IMR-90 (cell line): ENCODE measurements around the gene DUS4L. TPM values are rescaled to one million over a fixed set of nuclear protein-coding genes. Genes with fewer than 3 reads are reported as not detected.

Experiments used
- ATAC-seq: fragments of 200-7000 bp; cut with Tn5 transposase; 2 replicates; pipeline ENCODE4 v1.9.1; 2020; ENCODE audit warnings: low read depth, mild to moderate bottlenecking, moderate library complexity
- BruUV-seq: library from RNA; stranded (reverse); fragments of 400-500 nt; replicated peaks from 2 replicates; lab custom pipeline; 2021; lab: Mats Ljungman, UMichigan
- CTCF ChIA-PET: fragments of 300-600 bp; formaldehyde crosslinking; extraction: SDS; loops from one replicate; lab custom pipeline; 2021; ENCODE audit warnings: antibody characterized with exemption; lab: Yijun Ruan, JAX
- POLR2A ChIA-PET: fragments of 300-600 bp; sonication (Branson Sonifier 250); formaldehyde crosslinking; loops from one replicate; lab custom pipeline; 2022; ENCODE audit warnings: antibody characterized with exemption; ENCODE audit not compliant: unreplicated experiment; lab: Charles Lee
- DNase-seq: peaks from one replicate; pipeline ENCODE4 v3.0.0; 2013
- H2AFZ ChIP-seq: replicated peaks from 2 replicates; pipeline ENCODE3; 2013; ENCODE audit warnings: low read length, mild to moderate bottlenecking; ENCODE audit not compliant: poor library complexity
- H2AK5ac ChIP-seq: 2 replicates; pipeline ENCODE4 v1.6.1; 2013; ENCODE audit warnings: low read depth, low read length, inconsistent platforms
- H2AK9ac ChIP-seq: replicated peaks from 2 replicates; pipeline ENCODE3; 2013; ENCODE audit warnings: mild to moderate bottlenecking, low read depth, low read length, moderate library complexity; ENCODE audit not compliant: poor library complexity
- H2BK120ac ChIP-seq: 2 replicates; pipeline ENCODE4 v1.6.1; 2013; ENCODE audit warnings: low read depth, low read length, inconsistent platforms
- H2BK15ac ChIP-seq: 3 replicates; pipeline ENCODE4 v1.6.1; 2013; ENCODE audit warnings: low read depth, low read length, inconsistent platforms
- H2BK20ac ChIP-seq: 2 replicates; pipeline ENCODE4 v1.6.1; 2013; ENCODE audit warnings: low read depth, mild to moderate bottlenecking, inconsistent platforms, low read length, moderate library complexity
- H2BK5ac ChIP-seq: 2 replicates; pipeline ENCODE4 v1.6.1; 2013; ENCODE audit warnings: mild to moderate bottlenecking, low read depth, low read length, inconsistent platforms; ENCODE audit not compliant: poor library complexity, severe bottlenecking
- H3K14ac ChIP-seq: replicated peaks from 2 replicates; pipeline ENCODE4 v1.6.1; 2013; ENCODE audit warnings: low read depth, low read length, inconsistent platforms
- H3K18ac ChIP-seq: 2 replicates; pipeline ENCODE4 v1.6.1; 2013; ENCODE audit warnings: low read depth, low read length, control low read depth
- H3K23ac ChIP-seq: 2 replicates; pipeline ENCODE4 v1.6.1; 2013; ENCODE audit warnings: low read depth, low read length, inconsistent platforms
- H3K27ac ChIP-seq: 2 replicates; pipeline ENCODE4 v1.5.1; 2013; ENCODE audit warnings: mild to moderate bottlenecking, control low read depth, low read length; ENCODE audit not compliant: insufficient read depth
- H3K27me3 ChIP-seq: 2 replicates; pipeline ENCODE4 v1.6.1; 2013; ENCODE audit warnings: low read length; ENCODE audit not compliant: control insufficient read depth, insufficient read depth
- H3K36me3 ChIP-seq: 2 replicates; pipeline ENCODE4 v1.6.1; 2013; ENCODE audit warnings: low read length, mixed read lengths; ENCODE audit not compliant: control insufficient read depth, insufficient read depth
- H3K4ac ChIP-seq: 2 replicates; pipeline ENCODE4 v1.6.1; 2013; ENCODE audit warnings: low read depth, low read length, inconsistent platforms
- H3K4me1 ChIP-seq: 2 replicates; pipeline ENCODE4 v1.6.1; 2013; ENCODE audit warnings: low read length, mixed read lengths; ENCODE audit not compliant: control insufficient read depth, insufficient read depth
- H3K4me2 ChIP-seq: 2 replicates; pipeline ENCODE4 v1.6.1; 2013; ENCODE audit warnings: low read depth, mild to moderate bottlenecking, control low read depth, low read length, moderate library complexity
- H3K4me3 ChIP-seq: 2 replicates; pipeline ENCODE4 v1.5.1; 2013; ENCODE audit warnings: low read depth, mild to moderate bottlenecking, control low read depth, low read length, moderate library complexity; ENCODE audit not compliant: insufficient read depth
- H3K56ac ChIP-seq: 2 replicates; pipeline ENCODE4 v1.6.1; 2013; ENCODE audit warnings: low read length, inconsistent platforms; ENCODE audit not compliant: insufficient read depth; ENCODE audit errors: extremely low read depth
- H3K79me1 ChIP-seq, 2 experiments: 2 replicates each; pipeline ENCODE4 v1.6.1; 2013; ENCODE audit warnings: low read length in 2 of 2, inconsistent platforms in 1 of 2, low read depth in 1 of 2
- H3K9ac ChIP-seq: 2 replicates; pipeline ENCODE4 v1.6.1; 2013; ENCODE audit warnings: low read depth, low read length, control low read depth
- H3K9me1 ChIP-seq: 2 replicates; pipeline ENCODE4 v1.6.1; 2013; ENCODE audit warnings: low read length, inconsistent platforms; ENCODE audit not compliant: insufficient read depth
- H3K9me3 ChIP-seq: 2 replicates; pipeline ENCODE4 v1.6.1; 2013; ENCODE audit warnings: low read length; ENCODE audit not compliant: control insufficient read depth, insufficient read depth
- H4K20me1 ChIP-seq: 2 replicates; pipeline ENCODE4 v1.6.1; 2013; ENCODE audit warnings: low read length, inconsistent platforms; ENCODE audit not compliant: insufficient read depth
- H4K5ac ChIP-seq: 2 replicates; pipeline ENCODE4 v1.6.1; 2013; ENCODE audit warnings: mild to moderate bottlenecking, low read depth, low read length, control low read depth
- H4K8ac ChIP-seq, 2 experiments: 2 replicates each; pipeline ENCODE4 v1.6.1; 2013; ENCODE audit warnings: low read depth in 2 of 2, low read length in 2 of 2, control low read depth in 1 of 2, inconsistent platforms in 1 of 2
- H4K91ac ChIP-seq: 2 replicates; pipeline ENCODE4 v1.6.1; 2013; ENCODE audit warnings: low read depth, low read length, inconsistent platforms; ENCODE audit not compliant: insufficient read depth
- BHLHE40 ChIP-seq: fragments of 150-350 bp; IDR thresholded peaks from 2 replicates; pipeline ENCODE4 v1.6.1; 2016; ENCODE audit warnings: mild to moderate bottlenecking, low read depth, low read length
- CEBPB ChIP-seq: IDR thresholded peaks from 2 replicates; pipeline ENCODE4 v1.6.1; 2012; ENCODE audit warnings: low read depth, low read length, improper control_type of control experiment
- CHD1 ChIP-seq: IDR thresholded peaks from 2 replicates; pipeline ENCODE4 v1.6.1; 2012; ENCODE audit warnings: low read depth, low read length, improper control_type of control experiment
- CTCF ChIP-seq: conservative IDR thresholded peaks from 2 replicates; pipeline ENCODE4 v1.5.1; 2012; ENCODE audit warnings: mild to moderate bottlenecking, low read depth, low read length, improper control_type of control experiment
- FOS ChIP-seq: fragments of 150-350 bp; IDR thresholded peaks from 2 replicates; pipeline ENCODE4 v1.6.1; 2016; ENCODE audit warnings: low read depth, low read length
- NFE2L2 ChIP-seq: fragments of 150-350 bp; IDR thresholded peaks from 2 replicates; pipeline ENCODE4 v1.6.1; 2016; ENCODE audit warnings: low read depth, mild to moderate bottlenecking, low read length
- RAD21 ChIP-seq: IDR thresholded peaks from 2 replicates; pipeline ENCODE4 v1.6.1; 2012; ENCODE audit warnings: low read length, improper control_type of control experiment
- RCOR1 ChIP-seq: IDR thresholded peaks from 2 replicates; pipeline ENCODE4 v1.6.1; 2012; ENCODE audit warnings: mild to moderate bottlenecking, low read length, improper control_type of control experiment; ENCODE audit not compliant: insufficient replicate concordance
- USF2 ChIP-seq: fragments of 150-350 bp; IDR thresholded peaks from 2 replicates; pipeline ENCODE4 v1.6.1; 2017; ENCODE audit warnings: mild to moderate bottlenecking, antibody characterized with exemption, low read length, low read depth
- WGBS, 2 experiments: methylation state at CpG; one replicate each; pipeline versions ENCODE4 v1.1.5 to v1.1.7; 2013; ENCODE audit warnings: missing lambda C conversion rate in 2 of 2; ENCODE audit not compliant: insufficient read length in 1 of 2; ENCODE audit errors: extremely low coverage in 2 of 2; 5-methylcytosine and 5-hydroxymethylcytosine counted together
- dilution Hi-C: fragments of 300-500 bp; cut with HindIII; formaldehyde crosslinking; loops from one replicate; pipeline ENCODE4 v1.14.3; 2018; ENCODE audit warnings: low sequenced_read_pairs; ENCODE audit not compliant: unreplicated experiment
- in situ Hi-C: fragments of 300-500 bp; cut with MboI; formaldehyde crosslinking; loops from 3 replicates; pipeline ENCODE4 v1.14.3; 2019; ENCODE audit warnings: low sequenced_read_pairs, inconsistent platforms, mixed read lengths
- intact Hi-C: fragments of 100-400 bp; cut with micrococcal nuclease; formaldehyde crosslinking; loops from 2 replicates; pipeline ENCODE4 v1.10.0; 2022
- polyA plus RNA-seq, 3 experiments: library from polyadenylated mRNA; depleted of rRNA; stranded (reverse); fragments of >200 nt; gene quantifications; 2 replicates each; pipeline ENCODE4 v1.2.3, GENCODE V29; 2012; ENCODE audit warnings: low replicate concordance in 1 of 3
- total RNA-seq: library from RNA; depleted of rRNA; stranded (reverse); fragments of >200 nt; gene quantifications from 2 replicates; pipeline ENCODE4 v1.2.3, GENCODE V29; 2012

Gene DUS4L
- total and polyA plus RNA-seq, 2 of the 4 experiments (the other 2 are of a cell fraction): 4.2 to 6.6 TPM

GRCh38 chr7:107570298-107570697, 6.5 kb downstream of the DUS4L start:
- BruUV-seq: no TSS peak
- no peak overlapping the region for H3K18ac ChIP-seq
- H2AK5ac ChIP-seq: no peak overlapping the region
- H4K91ac ChIP-seq: no peak overlapping the region
- ChIA-PET POLR2A (no interaction called here), CTCF (interaction anchor here (0.8 kb wide), 1 partner anchor 402 kb away, joined by 4 read pairs; no protein-coding TSS in a partner anchor)
- no peak overlapping the region for H3K27ac ChIP-seq
- H2BK5ac ChIP-seq: no peak overlapping the region
- H3K79me1 ChIP-seq: peaks cover 7 to 11% of the 10 kb centered on the region in 2 experiments; a peak in 3 of 4 replicates
- intact Hi-C loops (no loop called here), in situ Hi-C loops (no loop called here), dilution Hi-C loops (no loop called here)
- no peaks in the 10 kb centered on the region for H3K9me1 ChIP-seq
- H2AK9ac ChIP-seq: no peak overlapping the region
- peaks cover 3% of the 10 kb centered on the region; the same call in 1 of the 2 replicates for H3K36me3 ChIP-seq
- H3K27me3 ChIP-seq: no peaks in the 10 kb centered on the region
- TF ChIP-seq FOS (no peak), CHD1 (no peak), CTCF (no peak), USF2 (no peak), RAD21 (no peak), BHLHE40 (no peak), CEBPB (no peak), RCOR1 (no peak), NFE2L2 (no peak)
- H3K56ac ChIP-seq: no peak overlapping the region
- H3K9me3 ChIP-seq: no peaks in the 10 kb centered on the region
- no peak overlapping the region for H2BK20ac ChIP-seq
- no peak overlapping the region for H3K4ac ChIP-seq
- H3K9ac ChIP-seq: no peak overlapping the region
- no peak overlapping the region for H3K4me2 ChIP-seq
- WGBS, 2 experiments: no CpG with 5 or more reads among the region's 2 CpGs
- no peak overlapping the region for H3K14ac ChIP-seq
- H2BK120ac ChIP-seq: no peak overlapping the region
- H3K4me1 ChIP-seq: no peaks in the 10 kb centered on the region
- DNase-seq: no peak
- no peak for ATAC-seq
- H3K23ac ChIP-seq: no peak overlapping the region
- H2BK15ac ChIP-seq: no peak overlapping the region
- no peak overlapping the region for H4K5ac ChIP-seq
- H3K4me3 ChIP-seq: no peak overlapping the region
- H4K20me1 ChIP-seq: no peaks in the 10 kb centered on the region
- no peak overlapping the region for H2AFZ ChIP-seq
- no peak overlapping the region for H4K8ac ChIP-seq
